Psoas muscle (tissue), 8 donors: ENCODE measurements around the gene CD9. TPM values are rescaled to one million over a fixed set of nuclear protein-coding genes. Genes with fewer than 3 reads are reported as not detected.

Experiments
- ATAC-seq, 4 donors: fragments of 200-7000 bp; cut with Tn5 transposase; one replicate each; pipeline ENCODE4 v1.9.1; 2020; ENCODE audit warnings: moderate library complexity in 3 of 4, mild to moderate bottlenecking in 2 of 4
- DNase-seq, 2 donors: peaks; one replicate each; pipeline ENCODE4 v3.0.0-alpha.2; 2020
- H3K27ac ChIP-seq: fragments of 200-600 bp; one replicate; pipeline ENCODE4 v1.8.0; 2022
- H3K27me3 ChIP-seq, 3 donors: fragments of 200-600 bp in 1 of 3; one replicate each; pipeline versions ENCODE4 v1.6.1 to v1.8.0; 2013 to 2022; ENCODE audit warnings: low read length in 2 of 3, mild to moderate bottlenecking in 2 of 3, moderate library complexity in 1 of 3; ENCODE audit not compliant: insufficient read depth in 3 of 3
- H3K36me3 ChIP-seq, 2 donors: fragments of 200-600 bp in 1 of 2; one replicate each; pipeline versions ENCODE4 v1.6.1 to v1.8.0; 2013 to 2022; ENCODE audit warnings: low read depth in 1 of 2, mild to moderate bottlenecking in 1 of 2, moderate library complexity in 1 of 2; ENCODE audit not compliant: insufficient read depth in 1 of 2
- H3K4me1 ChIP-seq: fragments of 200-600 bp; one replicate; pipeline ENCODE4 v1.8.0; 2022
- H3K4me3 ChIP-seq: fragments of 200-600 bp; one replicate; pipeline ENCODE4 v1.8.0; 2022; ENCODE audit warnings: mild to moderate bottlenecking
- H3K9me3 ChIP-seq: fragments of 200-600 bp; one replicate; pipeline ENCODE4 v1.8.0; 2022
- WGBS, 3 donors: extraction: QIAGEN DNeasy Blood & Tissue Kit; methylation state at CpG; one replicate each; pipeline versions ENCODE4 v1.1.6 to v1.1.7; 2013; 5-methylcytosine and 5-hydroxymethylcytosine counted together
- intact Hi-C, 2 donors: fragments of 100-400 bp; cut with DNase I; formaldehyde crosslinking; loops; one replicate each; pipeline versions ENCODE4 v1.11.0 to v1.14.2; 2022
- long read RNA-seq, 2 donors: library from polyadenylated mRNA; unstranded; transcript quantifications; one replicate each; pipeline ENCODE4 v2.0.0, GENCODE V29; 2021
- polyA plus RNA-seq, 3 donors: library from polyadenylated mRNA; stranded (reverse); fragments of 200-250 nt; gene quantifications; one replicate each; pipeline ENCODE4 v1.2.3, GENCODE V29; 2013
- total RNA-seq, 4 donors: library from RNA; stranded (reverse); fragmentation: NEBNext Ultra II Directional in 2 of 4; extraction: Animal tissue kit (Norgen Biotek cat#: 25700) in 2 of 4; gene quantifications; one replicate each; pipeline versions ENCODE4 v1.2.1 to v1.2.4, GENCODE V29; 2021 to 2023
- TF ChIP-seq, protein P1 (sequence below): fragments of 200-600 bp; IDR thresholded peaks from one replicate; pipeline ENCODE4 v1.8.0; 2022; ENCODE audit warnings: antibody characterized with exemption
- donor health status: healthy with polysubstance abuse.
- donor health status: DM: no; HTN: no; CAD: no; lungs with moderate emphysema.
- donor health status: Bipolar disorder and iron deficiency.
- donor health status: healthy.
- donor health status: DM: yes; HTN: yes; CAD: no.
- donor health status: DM: no; HTN: no; CAD: no.
- donor health status: DM: no; HTN: no; CAD: no.
- donor health status: DM: yes; HTN: yes; CAD: no.

Gene CD9, protein sequence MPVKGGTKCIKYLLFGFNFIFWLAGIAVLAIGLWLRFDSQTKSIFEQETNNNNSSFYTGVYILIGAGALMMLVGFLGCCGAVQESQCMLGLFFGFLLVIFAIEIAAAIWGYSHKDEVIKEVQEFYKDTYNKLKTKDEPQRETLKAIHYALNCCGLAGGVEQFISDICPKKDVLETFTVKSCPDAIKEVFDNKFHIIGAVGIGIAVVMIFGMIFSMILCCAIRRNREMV
- total RNA-seq (10 to 100 TPM; 23.0 to 40.2 (median 30.6) TPM), polyA plus RNA-seq (10 to 100 TPM; 26.1 to 90.9 (median 45.4) TPM)
- long read RNA-seq, donor 1, transcript CD9-201 (8 exons, 1,218 nt): major isoform, 15 of 19 reads
- long read RNA-seq, donor 1, partial matches to known transcripts: 4 of 19 reads
- long read RNA-seq, donor 1, other reads (novel, unspliced or antisense): 0 of 19 reads
- long read RNA-seq, donor 2, transcript CD9-201 (8 exons, 1,218 nt): major isoform, 39 of 57 reads
- long read RNA-seq, donor 2, partial matches to known transcripts: 10 of 57 reads
- long read RNA-seq, donor 2, other reads (novel, unspliced or antisense): 3 of 57 reads

DNA sequence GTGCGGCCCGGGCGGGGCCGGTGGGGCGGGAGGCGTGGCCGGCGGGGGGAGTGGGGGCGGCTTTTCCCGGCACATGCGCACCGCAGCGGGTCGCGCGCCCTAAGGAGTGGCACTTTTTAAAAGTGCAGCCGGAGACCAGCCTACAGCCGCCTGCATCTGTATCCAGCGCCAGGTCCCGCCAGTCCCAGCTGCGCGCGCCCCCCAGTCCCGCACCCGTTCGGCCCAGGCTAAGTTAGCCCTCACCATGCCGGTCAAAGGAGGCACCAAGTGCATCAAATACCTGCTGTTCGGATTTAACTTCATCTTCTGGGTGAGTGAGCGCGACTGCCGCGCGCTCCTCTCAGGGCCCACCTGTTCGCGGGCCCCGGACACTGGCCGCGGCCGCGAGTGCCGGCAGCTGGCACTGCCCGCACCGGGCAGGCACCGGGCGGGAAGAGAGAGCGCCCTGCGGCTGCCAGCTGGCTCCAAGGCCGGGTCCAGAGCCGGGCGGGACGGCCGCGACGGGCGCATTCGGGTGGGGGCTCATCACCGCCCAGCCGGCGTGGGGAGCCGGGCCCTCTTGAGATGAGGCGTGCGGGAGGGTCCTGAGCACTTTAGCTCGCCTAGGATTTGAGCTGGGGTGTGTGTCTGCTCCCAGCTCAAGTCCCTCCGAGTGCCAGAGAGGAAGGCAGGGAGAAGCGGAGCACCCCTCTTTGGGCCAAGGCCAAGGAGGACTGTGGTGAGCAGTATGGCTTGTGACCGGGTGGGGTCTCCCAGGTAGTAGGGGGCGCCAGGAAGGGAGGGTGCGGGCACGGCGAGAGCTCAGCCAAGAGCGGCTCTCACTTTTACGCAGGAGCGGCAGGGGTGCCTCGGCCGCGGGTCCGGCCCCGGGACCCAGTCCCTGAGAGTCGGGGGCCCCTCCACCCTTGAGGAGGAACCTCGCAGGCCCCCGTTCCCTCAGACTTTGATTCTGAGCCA lies at the start of gene CD9:
CD9 (plus strand) TSS at position 145 of the 957 bp plus-strand sequence; CDS start at position 245, 100 bp downstream.
- intact Hi-C loops: loop anchor here in 1 of 2 donors (1.0 to 10.0 kb wide), 2 partner anchors 29 to 264 kb away; no protein-coding TSS in a partner anchor
- TF ChIP-seq, protein P1, sequence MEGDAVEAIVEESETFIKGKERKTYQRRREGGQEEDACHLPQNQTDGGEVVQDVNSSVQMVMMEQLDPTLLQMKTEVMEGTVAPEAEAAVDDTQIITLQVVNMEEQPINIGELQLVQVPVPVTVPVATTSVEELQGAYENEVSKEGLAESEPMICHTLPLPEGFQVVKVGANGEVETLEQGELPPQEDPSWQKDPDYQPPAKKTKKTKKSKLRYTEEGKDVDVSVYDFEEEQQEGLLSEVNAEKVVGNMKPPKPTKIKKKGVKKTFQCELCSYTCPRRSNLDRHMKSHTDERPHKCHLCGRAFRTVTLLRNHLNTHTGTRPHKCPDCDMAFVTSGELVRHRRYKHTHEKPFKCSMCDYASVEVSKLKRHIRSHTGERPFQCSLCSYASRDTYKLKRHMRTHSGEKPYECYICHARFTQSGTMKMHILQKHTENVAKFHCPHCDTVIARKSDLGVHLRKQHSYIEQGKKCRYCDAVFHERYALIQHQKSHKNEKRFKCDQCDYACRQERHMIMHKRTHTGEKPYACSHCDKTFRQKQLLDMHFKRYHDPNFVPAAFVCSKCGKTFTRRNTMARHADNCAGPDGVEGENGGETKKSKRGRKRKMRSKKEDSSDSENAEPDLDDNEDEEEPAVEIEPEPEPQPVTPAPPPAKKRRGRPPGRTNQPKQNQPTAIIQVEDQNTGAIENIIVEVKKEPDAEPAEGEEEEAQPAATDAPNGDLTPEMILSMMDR: no peak
- no peaks in the 10 kb centered on the region for H3K9me3 ChIP-seq
- DNase-seq (peak; percentile 64 to 79), ATAC-seq (peak; percentile 54 to 88 (median 74))
- no peaks in the 10 kb centered on the region for H3K27me3 ChIP-seq
- peak within 1 kb of the TSS; percentile 77 for H3K27ac ChIP-seq
- H3K4me1 ChIP-seq: peaks cover 24% of the 10 kb centered on the region
- 1 to 6% (median 2%) methylated on average over 61 to 81 of the region's 81 CpGs for WGBS, 3 donors
- no peaks in the 10 kb centered on the region for H3K36me3 ChIP-seq
- peak within 1 kb of the TSS; percentile 79 for H3K4me3 ChIP-seq

DNA sequence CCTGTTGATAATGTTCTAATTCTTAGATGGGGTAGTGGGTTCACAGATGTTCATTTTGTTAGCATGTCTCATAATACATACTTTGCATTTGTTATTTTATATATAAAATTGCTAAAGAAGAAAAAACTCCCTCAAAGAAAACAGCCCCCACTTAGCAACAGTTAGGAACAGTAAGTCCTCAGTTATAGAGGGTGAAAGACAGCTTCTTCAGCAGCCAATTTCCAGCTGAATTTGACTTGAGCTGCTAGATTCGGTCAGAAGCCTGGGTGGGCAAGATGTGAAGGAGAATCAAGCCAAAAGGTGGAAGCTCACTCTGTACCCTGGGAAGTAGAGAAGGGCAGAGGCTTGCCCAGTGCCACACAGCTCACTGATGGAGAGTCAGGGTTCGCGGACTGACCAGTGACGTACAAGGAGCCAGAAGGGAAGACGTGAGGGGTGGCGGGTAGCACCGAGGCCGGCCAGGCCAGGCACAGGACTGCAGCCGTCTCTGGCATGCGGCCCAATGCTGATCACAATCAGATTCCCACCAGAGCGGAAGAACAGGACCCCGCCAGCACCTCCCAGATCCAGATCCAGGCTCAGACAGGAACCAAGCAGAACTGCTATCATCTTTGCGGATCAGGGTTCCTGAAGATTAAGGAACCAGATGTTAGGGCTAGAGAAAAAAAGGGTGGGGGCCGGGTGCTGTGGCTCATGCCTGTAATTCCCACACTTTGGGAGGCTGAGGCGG lies 45.3 kb upstream of the CD9 start:
- Histone ChIP-seq H3K9me3 (no peaks in the 10 kb centered on the region), H3K27me3 (peaks cover 0 to 2% (median 0%) of the 10 kb centered on the region in 3 donors), H3K4me1 (no peaks in the 10 kb centered on the region), H3K36me3 (no peaks in the 10 kb centered on the region), H3K27ac (peak overlapping the region; percentile 73), H3K4me3 (no peak overlapping the region)
- intact Hi-C loops: no loop called here
- TF ChIP-seq, protein P1: no peak
- WGBS, 3 donors: 56 to 71% (median 60%) methylated on average over 15 of the region's 15 CpGs
- ATAC-seq: peak; percentile 39 to 75 (median 62)
- peak; percentile 66 to 86 for DNase-seq

DNA sequence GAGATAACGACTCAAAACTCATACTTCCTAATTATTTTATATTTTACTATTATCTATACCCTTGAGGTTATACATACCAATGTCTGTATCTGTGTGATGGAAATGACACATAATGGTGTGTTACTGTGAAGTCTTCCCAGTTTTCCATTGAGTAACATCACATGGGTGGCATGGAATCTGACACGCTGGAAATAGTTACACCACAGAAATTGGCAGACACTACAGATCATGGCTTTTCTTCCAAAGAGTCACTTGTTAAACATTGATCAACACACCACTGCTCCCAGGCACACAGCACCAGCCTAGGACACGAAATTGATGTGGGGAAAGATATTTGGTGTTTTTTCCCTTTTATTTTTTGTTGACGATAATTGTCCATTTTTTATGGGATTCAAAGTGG lies 42.7 kb upstream of the CD9 start:
- DNase-seq (no peak), ATAC-seq (no peak)
- Histone ChIP-seq H3K4me1 (no peaks in the 10 kb centered on the region), H3K27ac (no peak overlapping the region), H3K4me3 (no peak overlapping the region), H3K27me3 (peaks cover 0 to 2% (median 0%) of the 10 kb centered on the region in 3 donors), H3K9me3 (no peaks in the 10 kb centered on the region), H3K36me3 (no peaks in the 10 kb centered on the region)
- intact Hi-C loops: no loop called here
- 84 to 94% (median 90%) methylated on average over 4 of the region's 4 CpGs for WGBS, 3 donors
- TF ChIP-seq, protein P1: no peak

DNA sequence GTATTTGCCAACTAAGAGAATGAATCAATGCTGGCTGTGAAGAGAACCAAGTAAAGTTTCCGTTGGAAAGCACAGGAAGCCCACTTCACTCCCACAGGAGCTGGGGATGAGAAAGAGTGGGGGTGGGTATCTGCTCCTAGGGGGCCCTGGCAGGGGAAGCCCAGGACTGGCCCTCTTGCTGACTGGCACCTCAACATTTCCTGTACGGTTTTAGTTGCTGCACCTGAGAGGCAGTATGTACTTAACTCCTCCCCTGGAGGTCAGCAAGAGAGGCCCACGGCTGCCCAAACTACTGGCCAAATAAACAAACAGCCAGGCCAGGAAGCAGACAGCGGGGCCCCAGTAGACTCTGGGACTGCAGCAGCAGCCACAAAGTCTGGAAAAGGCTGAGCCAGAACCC lies 41.9 kb upstream of the CD9 start:
- Histone ChIP-seq H3K4me3 (no peak overlapping the region), H3K36me3 (no peaks in the 10 kb centered on the region), H3K27me3 (peaks cover 0 to 2% (median 0%) of the 10 kb centered on the region in 3 donors), H3K9me3 (no peaks in the 10 kb centered on the region), H3K4me1 (no peaks in the 10 kb centered on the region), H3K27ac (no peak overlapping the region)
- intact Hi-C loops: no loop called here
- ATAC-seq (no peak), DNase-seq (no peak)
- TF ChIP-seq, protein P1: no peak
- WGBS, 3 donors: 49 to 55% (median 53%) methylated on average over 4 of the region's 4 CpGs
